ENCODE results near the gene TIAL1. TPM values are rescaled to one million over a fixed set of nuclear protein-coding genes. Genes with fewer than 3 reads are reported as not detected.

The TIAL1 gene
- total RNA-seq, 1 experiment from 2014 or later, result 97.6 TPM

- Histone ChIP-seq H3K27ac (no peak overlapping the region), H3K36me3 (no peaks in the 10 kb centered on the region), H3K9me3 (replicated peaks) (no peaks in the 10 kb centered on the region), H3K4me1 (peaks cover 8% of the 10 kb centered on the region), H3K27me3 (0 out of 2 replicates have a peak, but pooled peaks cover 4% of the 10 kb centered on the region), H3K4me3 (no peak overlapping the region)
- no peak for DNase-seq
These were observed 51.5 kb downstream of the TIAL1 start for GRCh38 chr10:119545310-119545709.

DNA sequence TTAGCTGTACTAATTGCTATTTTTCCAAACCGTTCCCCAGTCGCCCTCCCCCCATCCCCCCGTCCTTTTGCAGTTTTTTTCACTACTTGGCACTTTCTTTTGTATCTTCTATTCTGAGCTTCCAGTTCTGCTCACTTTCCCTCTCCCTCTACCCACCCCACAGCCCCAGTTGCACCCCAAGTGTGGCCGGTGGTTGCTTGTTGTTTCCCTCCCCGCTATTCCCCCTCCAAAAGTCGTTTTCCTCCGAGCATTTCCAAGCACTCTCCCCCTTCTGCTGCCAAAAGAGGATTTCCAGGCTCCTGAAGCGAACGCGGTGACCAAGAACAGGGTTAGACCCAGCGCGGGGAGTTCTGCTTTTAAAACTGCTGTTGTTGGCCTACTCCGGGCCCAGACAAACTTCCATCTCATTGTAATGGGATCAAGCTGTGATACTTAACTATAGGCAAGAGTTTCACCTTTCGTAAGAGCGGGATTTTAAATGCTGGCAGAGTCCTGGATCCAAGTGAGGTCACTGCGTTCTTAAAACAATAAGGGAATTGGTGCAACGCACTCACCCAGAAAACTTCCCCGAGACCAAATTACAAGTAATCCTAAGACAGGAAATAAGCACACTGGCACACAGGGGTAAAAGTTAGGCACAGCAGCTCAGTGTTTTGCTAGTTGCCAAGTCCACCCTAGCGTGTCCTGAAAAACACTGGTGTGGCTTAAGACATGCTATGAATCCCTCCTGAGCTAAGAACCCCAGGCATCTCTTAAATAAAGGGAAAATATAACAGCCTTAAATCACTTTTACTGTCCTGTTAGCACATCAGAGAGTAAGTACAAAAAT, 52.7 kb downstream of the TIAL1 start:
- no peak for DNase-seq
- H3K4me3 ChIP-seq, result no peak overlapping the region
- H3K36me3 ChIP-seq, result no peaks in the 10 kb centered on the region
- H3K27ac ChIP-seq, result no peak overlapping the region
- H3K4me1 ChIP-seq, result peaks cover 8% of the 10 kb centered on the region
- no peaks in the 10 kb centered on the region for H3K9me3 ChIP-seq (replicated peaks)
- 0 out of 2 replicates have a peak, but pooled peaks cover 7% of the 10 kb centered on the region for H3K27me3 ChIP-seq

DNA sequence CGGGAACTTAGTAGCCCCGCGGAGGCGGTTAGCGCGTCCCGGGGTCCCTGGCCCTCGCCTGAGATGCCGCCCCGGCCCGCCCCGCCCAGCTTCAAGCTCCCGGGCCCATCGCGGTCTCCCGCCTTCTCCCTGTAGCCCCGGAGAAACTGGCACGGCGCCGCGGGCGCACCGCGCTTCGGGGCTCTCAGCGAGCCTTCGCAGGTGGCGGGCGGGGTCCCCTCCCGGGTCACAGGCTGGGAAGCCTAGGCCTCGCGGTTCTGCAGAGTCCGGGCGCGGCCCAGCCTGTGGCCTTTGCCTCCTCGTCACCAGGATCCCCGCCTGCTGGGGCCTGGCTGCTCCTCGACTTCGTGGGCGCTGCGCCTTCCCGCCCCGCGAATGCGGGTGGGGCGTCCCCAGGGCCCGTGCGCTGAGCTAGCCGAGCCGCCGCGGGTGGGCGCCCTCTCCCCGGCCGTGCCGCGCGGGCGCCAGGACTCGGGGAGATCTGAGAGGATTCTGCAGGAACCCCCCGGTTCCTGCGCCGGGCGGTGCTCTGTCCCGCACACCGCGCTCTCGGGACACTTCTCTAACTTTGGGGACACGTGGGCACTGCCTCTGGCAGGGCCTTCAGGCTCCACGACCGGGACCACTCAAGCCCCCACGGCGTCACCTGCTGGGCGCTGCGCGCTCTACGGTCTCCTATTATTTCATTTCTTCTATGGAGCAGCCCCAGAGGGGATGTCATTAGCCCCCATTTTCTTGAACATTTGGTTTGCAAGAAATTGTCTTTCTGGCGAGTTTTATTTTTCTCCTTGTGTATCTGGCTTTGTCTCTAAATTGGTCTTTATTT, 53.6 kb downstream of the TIAL1 start:
- Histone ChIP-seq H3K4me3 (no peak overlapping the region), H3K27ac (no peak overlapping the region), H3K36me3 (no peaks in the 10 kb centered on the region), H3K27me3 (0 out of 2 replicates have a peak, but pooled peaks cover 12% of the 10 kb centered on the region), H3K4me1 (peaks cover 8% of the 10 kb centered on the region), H3K9me3 (replicated peaks) (no peaks in the 10 kb centered on the region)
- no peak for DNase-seq

DNA sequence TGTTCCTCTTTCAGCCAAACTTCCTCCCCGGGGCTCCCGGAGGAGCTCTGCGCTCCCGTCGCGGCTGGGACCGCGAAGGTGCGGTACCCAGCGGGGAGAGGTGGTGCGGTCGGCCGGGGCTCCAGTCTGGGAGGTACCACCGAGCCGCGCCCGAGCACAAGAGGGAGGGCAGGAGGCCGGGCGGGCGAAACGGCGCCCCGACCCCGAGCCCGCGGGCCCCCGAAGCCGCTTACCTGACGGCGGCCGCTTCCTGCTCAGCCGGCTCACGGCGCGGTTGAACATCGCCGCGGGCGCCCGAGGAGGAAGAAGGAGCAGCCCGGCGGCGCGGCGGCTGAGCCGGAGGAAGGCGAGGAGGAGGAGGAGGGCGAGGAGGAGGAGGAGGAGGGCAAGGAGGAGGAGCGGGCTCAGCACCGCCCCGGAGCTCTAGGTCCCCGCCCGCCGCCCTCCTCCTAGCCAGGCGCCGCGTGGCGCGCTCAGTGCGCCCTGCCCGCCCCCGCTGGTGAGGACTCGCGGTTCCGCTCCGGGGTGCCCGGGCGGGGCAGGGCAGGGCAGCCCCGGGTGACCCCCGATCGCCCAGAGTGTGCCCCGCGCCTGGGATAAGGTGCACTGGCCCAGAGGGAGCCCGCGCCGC, 54.3 kb downstream of the TIAL1 start, which contains the start of gene RGS10:
Gene RGS10, minus strand, starts transcription at position 363 of the 631 bp plus-strand sequence. Its CDS starts 81 bp downstream, at position 282.
- Histone ChIP-seq H3K9me3 (replicated peaks) (no peaks in the 10 kb centered on the region), H3K4me3 (no peak within 1 kb of the TSS), H3K27ac (no peak within 1 kb of the TSS), H3K4me1 (peaks cover 8% of the 10 kb centered on the region), H3K36me3 (no peaks in the 10 kb centered on the region), H3K27me3 (0 out of 2 replicates have a peak, but pooled peaks cover 12% of the 10 kb centered on the region)
- DNase-seq, result no peak

DNA sequence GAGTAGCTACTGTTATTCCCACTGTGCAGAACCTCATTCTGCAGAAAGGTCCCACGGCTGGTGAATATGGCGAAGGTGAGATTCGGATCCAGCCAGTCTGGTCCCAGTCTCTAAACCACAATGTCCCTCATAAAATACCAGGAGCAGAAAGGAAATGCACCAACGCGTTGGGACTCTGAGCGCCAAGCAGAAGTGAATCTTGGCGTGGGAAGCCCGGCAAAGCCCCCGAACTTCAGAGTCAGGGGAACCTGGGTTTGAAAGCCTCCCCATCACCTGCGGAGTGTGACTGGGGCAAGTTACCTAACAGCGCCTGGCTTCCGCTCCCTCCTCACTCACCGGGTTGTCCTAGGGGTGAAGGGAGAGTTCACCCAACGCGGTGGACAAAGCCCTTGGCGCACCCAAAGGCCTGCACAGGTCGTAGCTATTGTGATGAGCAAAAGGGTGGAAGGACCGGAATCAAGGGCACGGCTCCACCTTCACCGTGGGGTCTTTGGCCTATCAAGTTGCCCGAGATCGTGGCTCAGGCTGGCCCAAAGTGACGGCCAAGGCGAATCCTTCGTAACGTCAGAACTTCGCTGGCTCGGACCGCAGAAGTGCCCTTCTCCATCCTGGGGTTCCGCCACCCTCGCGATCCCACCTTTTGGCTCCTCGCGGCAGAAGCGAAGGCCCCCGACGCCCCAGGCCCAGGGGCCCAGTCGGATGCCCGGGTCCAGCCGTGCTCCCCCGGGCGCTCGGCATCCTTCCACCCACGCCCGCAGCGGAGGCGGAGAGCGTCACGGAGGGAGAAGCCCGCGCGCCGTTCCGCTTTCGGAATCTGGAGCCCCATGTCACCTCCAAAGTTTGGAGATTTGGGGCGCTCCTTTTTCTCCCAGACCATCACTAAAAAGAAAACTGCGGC, 55.1 kb downstream of the TIAL1 start:
- Histone ChIP-seq H3K36me3 (no peaks in the 10 kb centered on the region), H3K9me3 (replicated peaks) (no peaks in the 10 kb centered on the region), H3K27me3 (0 out of 2 replicates have a peak, but pooled peaks cover 12% of the 10 kb centered on the region), H3K4me1 (peaks cover 8% of the 10 kb centered on the region), H3K4me3 (no peak overlapping the region), H3K27ac (no peak overlapping the region)
- no peak for DNase-seq

GRCh38 chr10:119541046-119541445, 55.7 kb downstream of the TIAL1 start:
- no peak for DNase-seq
- Histone ChIP-seq H3K4me3 (no peak overlapping the region), H3K27me3 (0 out of 2 replicates have a peak, but pooled peaks cover 8% of the 10 kb centered on the region), H3K4me1 (peaks cover 4% of the 10 kb centered on the region), H3K36me3 (no peaks in the 10 kb centered on the region), H3K9me3 (replicated peaks) (no peaks in the 10 kb centered on the region), H3K27ac (no peak overlapping the region)

GRCh38 chr10:119540038-119540437, 56.7 kb downstream of the TIAL1 start:
- Histone ChIP-seq H3K9me3 (replicated peaks) (no peaks in the 10 kb centered on the region), H3K27ac (no peak overlapping the region), H3K4me1 (no peaks in the 10 kb centered on the region), H3K4me3 (no peak overlapping the region), H3K36me3 (no peaks in the 10 kb centered on the region), H3K27me3 (0 out of 2 replicates have a peak, but pooled peaks cover 8% of the 10 kb centered on the region)
- no peak for DNase-seq

- Histone ChIP-seq H3K4me1 (no peaks in the 10 kb centered on the region), H3K4me3 (no peak overlapping the region), H3K9me3 (replicated peaks) (no peaks in the 10 kb centered on the region), H3K27ac (no peak overlapping the region), H3K36me3 (no peaks in the 10 kb centered on the region), H3K27me3 (0 out of 2 replicates have a peak, but pooled peaks cover 8% of the 10 kb centered on the region)
- no peak for DNase-seq
These were observed 57.4 kb downstream of the TIAL1 start for GRCh38 chr10:119539359-119539825.

DNA sequence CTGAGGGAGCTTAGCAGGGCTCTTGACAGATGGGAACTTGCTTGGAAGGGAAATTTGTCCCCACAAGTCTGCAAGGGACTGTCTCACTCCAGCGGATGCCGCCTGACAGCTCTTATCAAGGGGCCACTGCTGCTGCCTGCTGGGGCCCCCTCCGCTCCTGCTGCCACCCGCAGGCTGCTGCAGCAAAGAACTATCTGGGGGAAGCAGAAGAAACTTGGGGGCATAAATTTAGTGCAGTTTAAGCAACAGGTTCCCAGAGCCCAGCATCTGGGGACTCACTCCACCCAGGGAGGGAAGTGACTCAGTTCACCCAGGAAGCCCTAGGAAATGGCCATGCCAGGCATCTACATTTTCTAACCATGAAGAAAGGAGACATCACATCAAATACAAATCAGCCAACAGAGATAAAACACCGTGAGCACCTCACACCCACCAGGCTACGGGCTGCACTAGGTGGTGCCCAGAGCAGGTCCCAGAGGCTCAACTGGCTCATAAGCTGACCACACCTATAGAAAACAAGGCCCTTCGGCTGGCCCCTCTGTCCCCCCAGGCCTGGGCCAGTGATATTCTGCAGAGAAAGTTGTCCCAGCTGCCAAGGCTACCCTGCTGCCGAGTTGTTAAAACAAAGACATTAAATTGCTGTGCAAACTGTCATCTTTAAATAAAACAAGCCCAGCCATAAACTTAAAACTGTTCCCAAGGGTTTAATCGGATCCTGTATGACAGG, 58.0 kb downstream of the TIAL1 start:
- Histone ChIP-seq H3K4me1 (no peaks in the 10 kb centered on the region), H3K36me3 (no peaks in the 10 kb centered on the region), H3K27me3 (0 out of 2 replicates have a peak, but pooled peaks cover 8% of the 10 kb centered on the region), H3K4me3 (no peak overlapping the region), H3K9me3 (replicated peaks) (no peaks in the 10 kb centered on the region), H3K27ac (no peak overlapping the region)
- no peak for DNase-seq

DNA sequence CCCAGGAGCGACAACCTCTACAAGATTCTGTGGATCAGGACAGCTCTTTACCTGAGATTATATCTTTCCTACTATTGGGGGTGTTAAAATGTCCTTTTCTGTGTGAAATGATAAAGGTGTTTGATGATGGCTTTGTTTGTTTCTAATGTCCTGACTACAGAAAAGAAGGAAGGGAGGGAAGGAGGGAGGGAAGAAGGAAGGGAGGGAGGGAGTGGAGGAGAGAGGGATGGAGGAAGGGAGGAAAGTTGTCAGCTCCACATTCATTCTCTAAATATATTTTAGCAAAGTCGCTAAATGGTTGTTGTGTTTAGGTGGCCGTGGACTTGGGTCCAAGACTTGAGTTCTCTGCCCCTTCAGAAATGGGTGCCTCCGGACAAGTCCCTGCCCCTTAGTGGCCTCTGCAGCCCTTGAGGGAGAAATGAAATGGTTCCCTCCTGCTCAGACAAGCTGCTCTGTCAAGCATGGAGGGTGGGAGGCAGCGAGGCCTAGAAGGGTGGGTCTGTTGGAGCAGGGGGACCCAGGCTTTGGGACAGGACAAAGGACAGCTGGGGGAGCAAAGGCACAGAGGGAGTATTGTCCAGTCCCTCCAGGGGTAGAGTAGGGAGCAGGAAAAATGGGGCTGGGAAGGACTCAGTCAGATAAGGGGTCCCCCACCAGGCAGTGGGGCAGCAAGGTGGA, 58.7 kb downstream of the TIAL1 start:
- H3K27me3 ChIP-seq, result 0 out of 2 replicates have a peak, but pooled peaks cover 8% of the 10 kb centered on the region
- no peak overlapping the region for H3K27ac ChIP-seq
- H3K4me3 ChIP-seq, result no peak overlapping the region
- H3K9me3 ChIP-seq (replicated peaks), result no peaks in the 10 kb centered on the region
- H3K4me1 ChIP-seq, result no peaks in the 10 kb centered on the region
- no peaks in the 10 kb centered on the region for H3K36me3 ChIP-seq
- DNase-seq, result no peak

DNA sequence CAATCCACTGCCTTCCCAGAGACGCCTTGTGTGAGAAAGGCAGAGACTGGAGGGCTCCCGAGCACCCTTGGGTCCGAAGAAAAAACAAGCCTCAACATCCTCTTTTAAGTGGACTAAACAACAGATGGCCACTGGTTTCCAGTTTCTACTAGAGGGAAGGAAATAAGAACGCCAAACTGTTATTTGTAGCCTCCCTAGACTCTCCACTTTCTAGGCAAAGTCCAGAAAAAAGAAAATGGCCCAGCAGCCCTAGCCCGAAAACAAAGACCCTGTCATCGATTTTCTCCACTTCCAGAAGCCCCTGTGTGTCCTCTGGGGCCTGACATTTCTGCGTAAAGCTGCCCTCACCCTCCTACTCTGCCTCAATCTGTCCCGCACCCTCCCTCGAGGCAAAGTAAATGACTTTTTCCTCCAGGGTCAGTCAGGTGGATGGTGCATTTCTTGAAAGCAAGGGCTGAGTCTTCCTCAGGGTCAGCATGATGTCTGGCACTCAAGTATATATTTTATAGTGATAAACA, 60.2 kb downstream of the TIAL1 start:
- DNase-seq, result no peak
- no peaks in the 10 kb centered on the region for H3K36me3 ChIP-seq
- no peaks in the 10 kb centered on the region for H3K9me3 ChIP-seq (replicated peaks)
- H3K27ac ChIP-seq, result no peak overlapping the region
- no peaks in the 10 kb centered on the region for H3K4me1 ChIP-seq
- H3K27me3 ChIP-seq, result 0 out of 2 replicates have a peak, but pooled peaks cover 8% of the 10 kb centered on the region
- no peak overlapping the region for H3K4me3 ChIP-seq

- Histone ChIP-seq H3K4me1 (no peaks in the 10 kb centered on the region; the same call in 1 of the 2 replicates), H3K27ac (no peak overlapping the region), H3K36me3 (no peaks in the 10 kb centered on the region), H3K27me3 (0 out of 2 replicates have a peak, but pooled peaks cover 8% of the 10 kb centered on the region), H3K9me3 (replicated peaks) (no peaks in the 10 kb centered on the region), H3K4me3 (no peak overlapping the region)
- DNase-seq, result no peak
These were observed 60.8 kb downstream of the TIAL1 start for GRCh38 chr10:119535837-119536507.
